Coronary artery (tissue), 2 donors: ENCODE data around the gene PTS.
A peak's percentile ranks its signal among the peaks of the same experiment; 100 is the strongest.

Source experiments
- DNase-seq: peaks from one replicate; pipeline ENCODE4 v3.0.0-alpha.2; 2017; ENCODE audit warnings: low spot score
- H3K27ac ChIP-seq, 2 donors: fragments of 200-600 bp; sonication (generic); one replicate each; pipeline ENCODE4 v1.5.1; 2016 to 2019
- H3K4me3 ChIP-seq: fragments of 200-600 bp; sonication (generic); 2 replicates; pipeline ENCODE4 v1.5.1; 2016; ENCODE audit warnings: mild to moderate bottlenecking, moderate library complexity
- CTCF ChIP-seq: fragments of 200-600 bp; sonication (generic); IDR thresholded peaks from one replicate; pipeline ENCODE4 v1.5.1; 2019; ENCODE audit warnings: antibody characterized with exemption

The PTS gene

GRCh38 chr11:112273066-112273465 is 46.8 kb downstream of the PTS start:
- TF ChIP-seq CTCF = no peak
- no peak overlapping the region for H3K4me3 ChIP-seq
- no peak for DNase-seq
- no peak overlapping the region for H3K27ac ChIP-seq

GRCh38 chr11:112274007-112274783 is 48.0 kb downstream of the PTS start:
- Histone ChIP-seq H3K4me3 (no peak overlapping the region), H3K27ac (no peak overlapping the region)
- peak; percentile 47 for DNase-seq
- TF ChIP-seq CTCF = no peak

GRCh38 chr11:112277029-112277428 is 50.8 kb downstream of the PTS start:
- no peak for DNase-seq
- TF ChIP-seq CTCF = no peak
- Histone ChIP-seq H3K4me3 (no peak overlapping the region), H3K27ac (no peak overlapping the region)

GRCh38 chr11:112277941-112278340 is 51.7 kb downstream of the PTS start:
- DNase-seq = no peak
- TF ChIP-seq CTCF = no peak
- Histone ChIP-seq H3K4me3 (no peak overlapping the region), H3K27ac (no peak overlapping the region)

- no peak for TF ChIP-seq CTCF
- no peak overlapping the region for H3K4me3 ChIP-seq
- no peak overlapping the region for H3K27ac ChIP-seq
- no peak for DNase-seq
These were observed 52.6 kb downstream of the PTS start for GRCh38 chr11:112278803-112279202.

- DNase-seq = no peak
- peak; percentile 82 for TF ChIP-seq CTCF
- Histone ChIP-seq H3K4me3 (peak overlapping the region; percentile 72), H3K27ac (peak overlapping the region in 1 of 2 donors; percentile 52)
These were observed 53.7 kb downstream of the PTS start for GRCh38 chr11:112279901-112280267.
